Ovary (tissue), 10 donors: ENCODE results near the gene CDKN2AIPNL. TPM values are rescaled to one million over a fixed set of nuclear protein-coding genes. Genes with fewer than 3 reads are reported as not detected.
A peak's percentile ranks its signal among the peaks of the same experiment; 100 is the strongest.

Experiments
- DNase-seq, 5 donors: peaks; one replicate each; pipeline ENCODE4 v3.0.0-alpha.2; 2019 to 2020
- H3K27ac ChIP-seq, 2 donors: fragments of 200-600 bp; one replicate each; pipeline versions ENCODE4 v1.5.1 to v1.8.0; 2019 to 2022
- H3K27me3 ChIP-seq: fragments of 200-600 bp; one replicate; pipeline ENCODE4 v1.8.0; 2022
- H3K36me3 ChIP-seq: fragments of 200-600 bp; sonication (generic); one replicate; pipeline ENCODE4 v1.5.1; 2019
- H3K4me1 ChIP-seq: one replicate; pipeline ENCODE4 v1.8.1; 2013; ENCODE audit warnings: mild to moderate bottlenecking, moderate library complexity; ENCODE audit not compliant: insufficient read depth
- H3K4me3 ChIP-seq: fragments of 200-600 bp; sonication (generic); one replicate; pipeline ENCODE4 v1.5.1; 2017
- H3K9me3 ChIP-seq, 2 donors: fragments of 200-600 bp in 1 of 2; sonication (generic) in 1 of 2; one replicate each; pipeline versions ENCODE4 v1.5.1 to v1.8.1; 2013 to 2019; ENCODE audit warnings: mild to moderate bottlenecking in 1 of 2, moderate library complexity in 1 of 2
- EP300 ChIP-seq: sonication (generic); formaldehyde crosslinking; IDR thresholded peaks from one replicate; pipeline ENCODE4 v1.6.1; 2017; ENCODE audit warnings: antibody characterized with exemption
- POLR2A ChIP-seq: fragments of 450-650 bp; IDR thresholded peaks from one replicate; pipeline ENCODE4 v1.6.1; 2017; ENCODE audit warnings: antibody characterized with exemption, mild to moderate bottlenecking, moderate library complexity
- WGBS, 3 donors: extraction: QIAGEN DNeasy Blood & Tissue Kit in 1 of 3; methylation state at CpG; one replicate each; pipeline versions ENCODE4 v1.1.5 to v1.1.7; 2013 to 2017; 5-methylcytosine and 5-hydroxymethylcytosine counted together
- intact Hi-C, 4 donors: fragments of 100-400 bp; cut with DNase I; formaldehyde crosslinking; loops; one replicate each; pipeline versions ENCODE4 v1.11.0 to v1.15.1; 2022 to 2023
- long read RNA-seq, 3 donors: library from polyadenylated mRNA in 2 of 3; unstranded in 2 of 3; transcript quantifications; one replicate each; pipeline ENCODE4 v2.0.0 and lab custom pipeline, GENCODE V29; 2021 to 2026
- polyA plus RNA-seq, 2 donors: library from polyadenylated mRNA; stranded (reverse); fragments of 200-250 nt in 1 of 2; fragments of 350-450 nt in 1 of 2; fragmentation: Illumina TruSeq in 1 of 2; extraction: RNeasy Lipid Tissue Mini Kit (QIAGEN cat#74804) in 1 of 2; gene quantifications; one replicate each; pipeline ENCODE4 v1.2.3, GENCODE V29; 2013 to 2014
- total RNA-seq, 7 donors: library from RNA; depleted of rRNA in 2 of 7; stranded (reverse); fragments of >200 nt in 2 of 7; fragmentation: NEBNext Ultra II Directional in 3 of 7; extraction: Animal tissue kit (Norgen Biotek cat#: 25700) in 3 of 7; gene quantifications; one replicate each; pipeline versions ENCODE4 v1.1.0 to v1.2.4, GENCODE V29; 2016 to 2023
- TF ChIP-seq, protein P1 (sequence below), 3 donors: fragments of 450-650 bp in 2 of 3; fragments of 200-600 bp in 1 of 3; IDR thresholded peaks; one replicate each; pipeline versions ENCODE4 v1.5.1 to v1.8.0; 2016 to 2022; ENCODE audit warnings: antibody characterized with exemption in 3 of 3, mild to moderate bottlenecking in 1 of 3
- donor health status: DM: no; HTN: no; CAD: no; lungs with moderate emphysema.
- donor health status: DM: no; HTN: no; CAD: no.
- donor health status: Bipolar disorder and iron deficiency.
- donor health status: DM: yes; HTN: yes; CAD: no.
- donor health status: DM: no; HTN: no; CAD: no.
- donor health status: DM: yes; HTN: yes; CAD: no.

CDKN2AIPNL gene, protein sequence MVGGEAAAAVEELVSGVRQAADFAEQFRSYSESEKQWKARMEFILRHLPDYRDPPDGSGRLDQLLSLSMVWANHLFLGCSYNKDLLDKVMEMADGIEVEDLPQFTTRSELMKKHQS
- total RNA-seq = 10 to 100 TPM; 12.2 to 18.0 (median 15.3) TPM
- 10 to 100 TPM; 21.1 to 29.0 TPM for polyA plus RNA-seq
- long read RNA-seq, donor 1, transcript CDKN2AIPNL-202 (3 exons, 1,223 nt) = major isoform, 51 of 61 reads
- long read RNA-seq, donor 1, partial matches to known transcripts = 3 of 61 reads
- long read RNA-seq, donor 1, other reads (novel, unspliced or antisense) = 7 of 61 reads
- long read RNA-seq, donor 2, transcript CDKN2AIPNL-202 (3 exons, 1,223 nt) = major isoform, 20 of 20 reads
- long read RNA-seq, donor 2, partial matches to known transcripts = 0 of 20 reads
- long read RNA-seq, donor 2, other reads (novel, unspliced or antisense) = 0 of 20 reads
- long read RNA-seq, donor 3, transcript CDKN2AIPNL-202 (3 exons, 1,223 nt) = major isoform, 23 of 25 reads
- long read RNA-seq, donor 3, partial matches to known transcripts = 0 of 25 reads
- long read RNA-seq, donor 3, other reads (novel, unspliced or antisense) = 2 of 25 reads

- Histone ChIP-seq H3K27ac (peak within 1 kb of the TSS in 1 of 2 donors; percentile 9), H3K4me1 (peaks cover 5% of the 10 kb centered on the region), H3K36me3 (no peaks in the 10 kb centered on the region), H3K4me3 (peak within 1 kb of the TSS; percentile 93), H3K27me3 (no peaks in the 10 kb centered on the region), H3K9me3 (no peaks in the 10 kb centered on the region)
- TF ChIP-seq EP300 = no peak
- TF ChIP-seq, protein P1, sequence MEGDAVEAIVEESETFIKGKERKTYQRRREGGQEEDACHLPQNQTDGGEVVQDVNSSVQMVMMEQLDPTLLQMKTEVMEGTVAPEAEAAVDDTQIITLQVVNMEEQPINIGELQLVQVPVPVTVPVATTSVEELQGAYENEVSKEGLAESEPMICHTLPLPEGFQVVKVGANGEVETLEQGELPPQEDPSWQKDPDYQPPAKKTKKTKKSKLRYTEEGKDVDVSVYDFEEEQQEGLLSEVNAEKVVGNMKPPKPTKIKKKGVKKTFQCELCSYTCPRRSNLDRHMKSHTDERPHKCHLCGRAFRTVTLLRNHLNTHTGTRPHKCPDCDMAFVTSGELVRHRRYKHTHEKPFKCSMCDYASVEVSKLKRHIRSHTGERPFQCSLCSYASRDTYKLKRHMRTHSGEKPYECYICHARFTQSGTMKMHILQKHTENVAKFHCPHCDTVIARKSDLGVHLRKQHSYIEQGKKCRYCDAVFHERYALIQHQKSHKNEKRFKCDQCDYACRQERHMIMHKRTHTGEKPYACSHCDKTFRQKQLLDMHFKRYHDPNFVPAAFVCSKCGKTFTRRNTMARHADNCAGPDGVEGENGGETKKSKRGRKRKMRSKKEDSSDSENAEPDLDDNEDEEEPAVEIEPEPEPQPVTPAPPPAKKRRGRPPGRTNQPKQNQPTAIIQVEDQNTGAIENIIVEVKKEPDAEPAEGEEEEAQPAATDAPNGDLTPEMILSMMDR (IDR thresholded peaks at IDR 0.05) = peak; percentile 69 to 88 (median 85)
- peak; percentile 40 for TF ChIP-seq POLR2A
- 0 to 1% (median 0%) methylated on average over 54 to 61 of the region's 61 CpGs for WGBS, 3 donors
- intact Hi-C loops = loop anchor here in 3 of 4 donors (2.0 to 10.0 kb wide), 6 partner anchors 27 to 166 kb away; partner anchors contain the start of gene JADE2 (in 3 of the 3)
- DNase-seq = peak; percentile 88 to 94 (median 90)
Measured at GRCh38 chr5:134411546-134412266, at the start of gene CDKN2AIPNL. Gene CDKN2AIPNL, minus strand, starts transcription at chr5:134411881. Its CDS starts 27 bp downstream, at chr5:134411854.

GRCh38 chr5:134460551-134460950 is 48.9 kb upstream of the CDKN2AIPNL start:
- Histone ChIP-seq H3K36me3 (no peaks in the 10 kb centered on the region), H3K4me1 (peaks cover 5% of the 10 kb centered on the region), H3K9me3 (no peaks in the 10 kb centered on the region), H3K4me3 (no peak overlapping the region), H3K27me3 (no peaks in the 10 kb centered on the region), H3K27ac (no peak overlapping the region)
- TF ChIP-seq, protein P1 (IDR thresholded peaks at IDR 0.05) = no peak
- 83 to 91% (median 86%) methylated on average over 8 of the region's 8 CpGs for WGBS, 3 donors
- intact Hi-C loops = no loop called here
- DNase-seq = no peak

- no peaks in the 10 kb centered on the region for H3K27me3 ChIP-seq
- H3K36me3 ChIP-seq = no peaks in the 10 kb centered on the region
- H3K4me3 ChIP-seq = no peak overlapping the region
- TF ChIP-seq POLR2A = no peak
- H3K9me3 ChIP-seq = no peaks in the 10 kb centered on the region
- H3K27ac ChIP-seq = no peak overlapping the region
- WGBS, 3 donors = 97 to 100% (median 100%) methylated on average over 1 of the region's 1 CpG
- no peak for DNase-seq
- no peaks in the 10 kb centered on the region for H3K4me1 ChIP-seq
- intact Hi-C loops = no loop called here
Measured at GRCh38 chr5:134459491-134459890, 47.8 kb upstream of the CDKN2AIPNL start.

DNA sequence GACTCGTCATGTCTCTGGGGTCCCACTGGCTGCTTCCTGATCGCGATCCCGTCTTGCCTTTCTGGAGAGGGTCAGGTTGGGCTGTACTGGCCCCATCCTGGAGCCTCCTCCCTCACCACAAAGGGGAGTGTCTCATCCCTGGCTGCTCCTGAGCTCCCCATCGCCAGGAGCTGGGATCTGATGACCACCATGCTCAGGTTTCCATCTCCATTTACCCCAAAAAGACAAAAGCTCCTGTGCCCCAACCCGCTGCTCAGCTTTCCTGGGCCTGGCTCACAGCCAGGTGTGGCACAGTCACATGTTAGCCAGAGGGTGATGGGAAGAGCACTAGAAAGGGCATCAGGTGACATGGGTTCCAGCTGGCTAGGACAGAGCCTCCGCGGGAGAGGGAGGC is 47.3 kb upstream of the CDKN2AIPNL start:
- intact Hi-C loops = no loop called here
- Histone ChIP-seq H3K4me1 (no peaks in the 10 kb centered on the region), H3K9me3 (no peaks in the 10 kb centered on the region), H3K4me3 (no peak overlapping the region), H3K27ac (no peak overlapping the region), H3K27me3 (no peaks in the 10 kb centered on the region), H3K36me3 (no peaks in the 10 kb centered on the region)
- TF ChIP-seq, protein P1 (IDR thresholded peaks at IDR 0.05) = no peak
- TF ChIP-seq EP300 (no peak), POLR2A (no peak)
- 83 to 93% (median 89%) methylated on average over 6 to 8 of the region's 8 CpGs for WGBS, 3 donors
- no peak for DNase-seq
